Pulmonary artery endothelial cell (primary cell): ENCODE measurements around the gene TPD52L1. TPM values are rescaled to one million over a fixed set of nuclear protein-coding genes. Genes with fewer than 3 reads are reported as not detected.

ENCODE experiments used
- DNase-seq: peaks from one replicate; pipeline ENCODE4 v3.0.0-alpha.2; 2011; ENCODE audit warnings: low read depth, low spot score
- total RNA-seq: library from RNA; depleted of rRNA; stranded (reverse); fragments of >200 nt; gene quantifications from 2 replicates; pipeline ENCODE4 v1.2.3, GENCODE V29; 2014

The TPD52L1 gene
- total RNA-seq, 1 donor from 2014 or later, result 3.7 TPM

GRCh38 chr6:125302840-125303511 lies 149.4 kb downstream of the TPD52L1 start:
- no peak for DNase-seq

- no peak for DNase-seq
Measured at GRCh38 chr6:125303512-125303854, 149.9 kb downstream of the TPD52L1 start.

DNA sequence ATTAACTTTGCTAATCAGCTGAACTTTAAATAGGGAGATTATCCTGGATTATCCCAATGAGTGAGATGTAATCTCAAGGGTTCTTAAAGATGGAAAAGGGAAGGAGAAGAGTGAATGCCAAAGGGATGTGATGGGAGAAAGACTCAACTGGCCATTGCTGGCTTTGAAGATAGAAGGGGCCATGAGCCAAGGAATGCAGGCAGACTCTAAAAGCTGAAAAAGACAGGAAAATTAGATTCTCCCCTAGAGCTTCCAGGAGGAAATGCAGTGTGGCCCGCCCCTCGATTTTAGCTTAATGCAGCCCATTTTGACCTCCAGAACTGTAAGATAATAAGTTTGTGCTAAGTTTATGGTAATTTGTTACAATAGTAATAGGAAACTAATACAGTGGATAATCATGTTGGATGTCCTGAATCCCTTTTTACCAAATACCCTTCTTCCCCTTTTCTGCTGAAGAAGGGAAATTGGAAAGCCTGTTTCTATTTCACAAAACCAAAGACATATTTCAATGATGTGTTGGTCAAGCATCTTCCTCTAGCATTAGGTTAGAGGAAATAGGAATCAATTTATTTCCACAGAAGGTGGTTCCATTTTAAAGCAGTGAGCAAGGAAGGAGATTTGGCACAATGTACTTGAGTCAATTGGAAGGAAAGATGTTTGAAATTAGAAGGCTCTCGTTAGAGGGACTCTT lies 151.5 kb downstream of the TPD52L1 start:
- DNase-seq, result no peak

DNA sequence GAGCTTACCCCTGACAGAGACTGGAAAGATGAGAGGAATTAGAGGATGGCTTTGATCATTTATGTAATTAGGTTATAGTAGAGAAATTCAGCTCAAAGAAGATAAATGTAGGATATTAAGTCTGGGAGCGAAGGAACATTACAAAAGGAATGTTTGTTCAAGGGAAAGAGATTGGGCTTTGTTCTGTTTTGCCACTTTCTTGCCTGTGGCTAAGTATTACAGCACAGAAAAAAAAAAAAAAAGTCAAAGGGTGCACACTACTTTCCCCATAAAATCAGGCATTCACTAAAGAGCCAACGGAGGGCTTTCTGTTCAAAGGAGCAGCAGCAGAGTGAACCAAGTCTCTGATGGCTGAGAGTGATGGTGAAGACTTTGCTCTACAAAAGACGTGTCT lies 153.2 kb downstream of the TPD52L1 start:
- no peak for DNase-seq

DNA sequence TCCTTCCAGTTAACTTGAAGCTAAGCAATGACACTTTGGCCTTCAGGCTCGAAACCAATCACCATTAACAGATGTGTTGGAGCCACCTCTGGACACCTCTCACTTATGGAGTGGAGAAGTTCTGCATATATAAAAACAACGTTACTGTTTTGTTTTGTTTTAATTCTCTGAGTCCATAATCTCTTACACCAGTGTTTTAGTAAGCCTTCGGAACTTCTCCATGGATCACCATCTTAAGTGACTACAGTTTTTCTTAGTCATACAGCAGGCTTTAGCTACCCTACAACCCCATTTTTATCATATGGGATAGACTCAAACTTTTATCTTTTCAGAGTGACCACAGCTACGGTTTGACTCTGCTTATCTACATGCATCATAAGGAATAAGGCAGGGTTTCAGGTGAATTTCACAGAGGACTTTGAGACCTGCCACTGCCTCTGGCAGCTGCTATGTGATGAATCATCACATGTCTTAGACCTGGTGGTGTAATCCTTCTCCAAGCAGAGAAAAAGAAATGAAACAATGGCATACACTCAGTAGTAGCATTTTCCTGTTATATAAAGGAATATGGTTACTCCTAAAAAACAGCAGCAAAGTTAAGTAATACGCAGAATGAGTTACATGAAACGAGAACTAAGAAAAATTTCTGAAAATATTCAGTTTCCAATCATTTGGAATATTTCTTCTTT lies 153.7 kb downstream of the TPD52L1 start:
- DNase-seq, result no peak

GRCh38 chr6:125307964-125308615 lies 154.5 kb downstream of the TPD52L1 start:
- DNase-seq, result no peak

GRCh38 chr6:125310994-125311649 lies 157.5 kb downstream of the TPD52L1 start:
- DNase-seq, result peak; percentile 41

- DNase-seq, result no peak
Measured at GRCh38 chr6:125312478-125312877, 158.9 kb downstream of the TPD52L1 start.

GRCh38 chr6:125312950-125313349 lies 159.4 kb downstream of the TPD52L1 start:
- no peak for DNase-seq

Other genes with a start within 250 kb of the TPD52L1 start
- gene RNF217, start 191.3 kb upstream of the TPD52L1 start, total RNA-seq, result 20.5 and 26.9 TPM in 2 replicates
- gene HDDC2, start 148.2 kb downstream of the TPD52L1 start, total RNA-seq, result 29.9 and 30.1 TPM in 2 replicates